Upper lobe of left lung (tissue), 4 donors: ENCODE results near the gene UCN2.

Experiments
- CTCF ChIP-seq, 6 experiments: fragments of 450-650 bp in 4 of 6; fragments of 200-600 bp in 2 of 6; sonication (generic) in 2 of 6; IDR thresholded peaks; one replicate each; pipeline ENCODE4 v1.5.1; 2016 to 2019; ENCODE audit warnings: antibody characterized with exemption in 6 of 6
- EP300 ChIP-seq, 4 donors: sonication (generic); formaldehyde crosslinking; IDR thresholded peaks; one replicate each; pipeline ENCODE4 v1.5.1; 2017; ENCODE audit warnings: antibody characterized with exemption in 4 of 4, control low read depth in 2 of 4
- POLR2A ChIP-seq, 4 donors: fragments of 450-650 bp; IDR thresholded peaks; one replicate each; pipeline ENCODE4 v1.5.1; 2016 to 2017; ENCODE audit warnings: antibody characterized with exemption in 4 of 4, mild to moderate bottlenecking in 2 of 4

GRCh38 chr3:48591436-48591835 is 27.9 kb upstream of the UCN2 start:
- TF ChIP-seq CTCF (IDR thresholded peaks at IDR 0.05) (no peak), POLR2A (IDR thresholded peaks at IDR 0.05) (no peak), EP300 (IDR thresholded peaks at IDR 0.05) (no peak)
